Measurements from ENCODE around the gene P2RX5.

GRCh38 chr17:3678095-3678820 lies 17.7 kb downstream of the P2RX5 start:
- TF ChIP-seq CTCF (tag by site-specific recombination; IDR thresholded peaks at IDR 0.05) (no peak), ZNF416 (tag by site-specific recombination; IDR thresholded peaks at IDR 0.05) (no peak), KLF16 (tag by site-specific recombination; IDR thresholded peaks at IDR 0.05) (no peak), ATF2 (tag by site-specific recombination; IDR thresholded peaks at IDR 0.05; ENCODE audit: low read depth) (no peak), ZNF529 (tag by site-specific recombination; IDR thresholded peaks at IDR 0.05; ENCODE audit: insufficient replicate concordance) (no peak), ZBTB17 (tag by site-specific recombination; IDR thresholded peaks at IDR 0.05) (no peak), ZNF146 (tag by site-specific recombination; IDR thresholded peaks at IDR 0.05) (no peak)
- TF ChIP-seq, protein P1, sequence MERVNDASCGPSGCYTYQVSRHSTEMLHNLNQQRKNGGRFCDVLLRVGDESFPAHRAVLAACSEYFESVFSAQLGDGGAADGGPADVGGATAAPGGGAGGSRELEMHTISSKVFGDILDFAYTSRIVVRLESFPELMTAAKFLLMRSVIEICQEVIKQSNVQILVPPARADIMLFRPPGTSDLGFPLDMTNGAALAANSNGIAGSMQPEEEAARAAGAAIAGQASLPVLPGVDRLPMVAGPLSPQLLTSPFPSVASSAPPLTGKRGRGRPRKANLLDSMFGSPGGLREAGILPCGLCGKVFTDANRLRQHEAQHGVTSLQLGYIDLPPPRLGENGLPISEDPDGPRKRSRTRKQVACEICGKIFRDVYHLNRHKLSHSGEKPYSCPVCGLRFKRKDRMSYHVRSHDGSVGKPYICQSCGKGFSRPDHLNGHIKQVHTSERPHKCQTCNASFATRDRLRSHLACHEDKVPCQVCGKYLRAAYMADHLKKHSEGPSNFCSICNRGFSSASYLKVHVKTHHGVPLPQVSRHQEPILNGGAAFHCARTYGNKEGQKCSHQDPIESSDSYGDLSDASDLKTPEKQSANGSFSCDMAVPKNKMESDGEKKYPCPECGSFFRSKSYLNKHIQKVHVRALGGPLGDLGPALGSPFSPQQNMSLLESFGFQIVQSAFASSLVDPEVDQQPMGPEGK (tag by site-specific recombination; IDR thresholded peaks at IDR 0.05) = no peak

Data from HEK293 (cell line).